Stromal cell of bone marrow (primary cell): ENCODE data around the gene MED16.
"Not testable (repeated sequence)": the region's sequence is repeated elsewhere in the genome, so short reads cannot be mapped to it uniquely, and the experiment has no call there.

Source experiments
- DNase-seq: peaks from one replicate; pipeline ENCODE4 v3.0.0-alpha.2; 2012; ENCODE audit warnings: low read depth

Gene MED16

GRCh38 chr19:852136-853013 is 40.6 kb downstream of the MED16 start, which contains the start of gene ELANE:
Gene ELANE, plus strand, starts transcription at chr19:852303. Its CDS starts 26 bp downstream, at chr19:852329.
- DNase-seq, result no peak

- no peak for DNase-seq
Measured at GRCh38 chr19:850979-851335, 42.0 kb downstream of the MED16 start.

- peak; percentile 85 for DNase-seq
Measured at GRCh38 chr19:850221-850978, 42.6 kb downstream of the MED16 start.

- DNase-seq, result not testable (repeated sequence)
Measured at GRCh38 chr19:849195-849594, 43.8 kb downstream of the MED16 start.

GRCh38 chr19:848386-848921 is 44.5 kb downstream of the MED16 start:
- DNase-seq, result no peak

- DNase-seq, result no peak
Measured at GRCh38 chr19:845707-846521, 47.1 kb downstream of the MED16 start.

- no peak for DNase-seq
Measured at GRCh38 chr19:844546-844971, 48.4 kb downstream of the MED16 start.

GRCh38 chr19:843836-844545 is 49.0 kb downstream of the MED16 start:
- DNase-seq, result no peak

GRCh38 chr19:843180-843835 is 49.7 kb downstream of the MED16 start:
- DNase-seq, result no peak

GRCh38 chr19:842802-843179 is 50.2 kb downstream of the MED16 start:
- not testable (repeated sequence) for DNase-seq

- DNase-seq, result no peak
Measured at GRCh38 chr19:840519-841206, 52.3 kb downstream of the MED16 start, which contains the start of gene PRTN3. Gene PRTN3, plus strand, starts transcription at chr19:840999. Its CDS starts 10 bp downstream, at chr19:841009.

GRCh38 chr19:835210-835810 is 57.7 kb downstream of the MED16 start:
- DNase-seq, result no peak

GRCh38 chr19:834216-834615 is 58.8 kb downstream of the MED16 start:
- DNase-seq, result no peak

GRCh38 chr19:831407-832369 is 61.3 kb downstream of the MED16 start:
- DNase-seq, result no peak

GRCh38 chr19:829129-829758 is 63.7 kb downstream of the MED16 start:
- no peak for DNase-seq

GRCh38 chr19:827710-828321 is 65.2 kb downstream of the MED16 start, which contains the start of gene AZU1:
Gene AZU1, plus strand, starts transcription at chr19:827837. Its CDS starts 10 bp downstream, at chr19:827847.
- DNase-seq, result no peak

GRCh38 chr19:827314-827709 is 65.7 kb downstream of the MED16 start:
- DNase-seq, result no peak
